Esophagus (tissue), 2 donors: ENCODE data around the gene DHFR. TPM values are rescaled to one million over a fixed set of nuclear protein-coding genes. Genes with fewer than 3 reads are reported as not detected.
"Not testable (repeated sequence)": the region's sequence is repeated elsewhere in the genome, so short reads cannot be mapped to it uniquely, and the experiment has no call there.

ENCODE experiments used
- H3K27ac ChIP-seq, 2 donors: one replicate each; pipeline ENCODE4 v1.5.1; 2013; ENCODE audit warnings: low read depth in 2 of 2, mild to moderate bottlenecking in 2 of 2, inconsistent platforms in 1 of 2, low read length in 1 of 2, moderate library complexity in 1 of 2
- H3K27me3 ChIP-seq, 2 donors: one replicate each; pipeline ENCODE4 v1.6.1; 2013; ENCODE audit warnings: low read length in 2 of 2, control low read depth in 1 of 2, mild to moderate bottlenecking in 1 of 2; ENCODE audit not compliant: insufficient read depth in 2 of 2, control insufficient read depth in 1 of 2
- H3K36me3 ChIP-seq, 2 donors: one replicate each; pipeline ENCODE4 v1.6.1; 2013; ENCODE audit warnings: low read length in 1 of 2; ENCODE audit not compliant: control insufficient read depth in 2 of 2, insufficient read depth in 2 of 2
- H3K4me1 ChIP-seq, 2 donors: one replicate each; pipeline ENCODE4 v1.6.1; 2013; ENCODE audit warnings: low read length in 1 of 2; ENCODE audit not compliant: control insufficient read depth in 2 of 2, insufficient read depth in 2 of 2
- H3K4me3 ChIP-seq, 2 donors: one replicate each; pipeline ENCODE4 v1.5.1; 2013; ENCODE audit warnings: low read length in 2 of 2, mild to moderate bottlenecking in 2 of 2, low read depth in 1 of 2, moderate library complexity in 1 of 2
- H3K9me3 ChIP-seq, 2 donors: one replicate each; pipeline ENCODE4 v1.6.1; 2013; ENCODE audit warnings: mild to moderate bottlenecking in 2 of 2, low read depth in 1 of 2, low read length in 1 of 2, moderate library complexity in 1 of 2; ENCODE audit not compliant: control insufficient read depth in 2 of 2, insufficient read depth in 1 of 2
- WGBS, 2 donors: extraction: QIAGEN DNeasy Blood & Tissue Kit; methylation state at CpG; one replicate each; pipeline ENCODE4 v1.1.7; 2013; 5-methylcytosine and 5-hydroxymethylcytosine counted together
- polyA plus RNA-seq, 2 donors: library from polyadenylated mRNA; stranded (reverse); fragments of 200-250 nt; gene quantifications; one replicate each; pipeline ENCODE4 v1.2.3, GENCODE V29; 2013
- donor health status: healthy with polysubstance abuse.
- donor health status: Bipolar disorder and iron deficiency.

The DHFR gene
- polyA plus RNA-seq, 2 donors: 10.0 to 12.1 TPM

GRCh38 chr5:80590766-80591165 is 64.0 kb downstream of the DHFR start:
- WGBS, 2 donors: 79 to 83% methylated on average over 5 of the region's 5 CpGs
- H3K4me3 ChIP-seq: no peak overlapping the region
- no peaks in the 10 kb centered on the region for H3K4me1 ChIP-seq
- no peaks in the 10 kb centered on the region for H3K9me3 ChIP-seq
- no peak overlapping the region for H3K27ac ChIP-seq
- H3K36me3 ChIP-seq: no peaks in the 10 kb centered on the region
- no peaks in the 10 kb centered on the region for H3K27me3 ChIP-seq

GRCh38 chr5:80588858-80589540 is 65.8 kb downstream of the DHFR start:
- Histone ChIP-seq H3K4me1 (no peaks in the 10 kb centered on the region), H3K27ac (no peak overlapping the region), H3K9me3 (peaks cover 0 to 5% of the 10 kb centered on the region in 2 donors), H3K36me3 (no peaks in the 10 kb centered on the region), H3K4me3 (no peak overlapping the region), H3K27me3 (no peaks in the 10 kb centered on the region)
- 83 to 85% methylated on average over 8 of the region's 8 CpGs for WGBS, 2 donors

- no peaks in the 10 kb centered on the region for H3K36me3 ChIP-seq
- 87 to 88% methylated on average over 6 of the region's 6 CpGs for WGBS, 2 donors
- H3K4me1 ChIP-seq: no peaks in the 10 kb centered on the region
- peaks cover 0 to 5% of the 10 kb centered on the region in 2 donors for H3K9me3 ChIP-seq
- no peak overlapping the region for H3K27ac ChIP-seq
- H3K27me3 ChIP-seq: no peaks in the 10 kb centered on the region
- H3K4me3 ChIP-seq: no peak overlapping the region
These were observed 70.0 kb downstream of the DHFR start for GRCh38 chr5:80584770-80585169.

- not testable (repeated sequence) for H3K4me1 ChIP-seq, H3K27me3 ChIP-seq, H3K36me3 ChIP-seq, H3K27ac ChIP-seq, H3K4me3 ChIP-seq, H3K9me3 ChIP-seq
- WGBS, 2 donors: 87 to 93% methylated on average over 1 to 3 of the region's 3 CpGs
These were observed 74.5 kb downstream of the DHFR start for GRCh38 chr5:80580291-80580690.

- Histone ChIP-seq H3K36me3 (no peaks in the 10 kb centered on the region), H3K4me1 (no peaks in the 10 kb centered on the region), H3K9me3 (no peaks in the 10 kb centered on the region), H3K27me3 (no peaks in the 10 kb centered on the region), H3K4me3 (no peak overlapping the region), H3K27ac (no peak overlapping the region)
- 95 to 97% methylated on average over 2 of the region's 2 CpGs for WGBS, 2 donors
These were observed 75.7 kb downstream of the DHFR start for GRCh38 chr5:80579050-80579449.

GRCh38 chr5:80577707-80578106 is 77.1 kb downstream of the DHFR start:
- H3K27me3 ChIP-seq: no peaks in the 10 kb centered on the region
- no peak overlapping the region for H3K27ac ChIP-seq
- WGBS, 2 donors: 28 to 32% methylated on average over 5 of the region's 5 CpGs
- no peaks in the 10 kb centered on the region for H3K4me1 ChIP-seq
- no peaks in the 10 kb centered on the region for H3K9me3 ChIP-seq
- no peak overlapping the region for H3K4me3 ChIP-seq
- no peaks in the 10 kb centered on the region for H3K36me3 ChIP-seq

- 82 to 85% methylated on average over 5 of the region's 5 CpGs for WGBS, 2 donors
- Histone ChIP-seq H3K27ac (no peak overlapping the region), H3K9me3 (no peaks in the 10 kb centered on the region), H3K27me3 (no peaks in the 10 kb centered on the region), H3K4me1 (no peaks in the 10 kb centered on the region), H3K36me3 (no peaks in the 10 kb centered on the region), H3K4me3 (no peak overlapping the region)
These were observed 78.4 kb downstream of the DHFR start for GRCh38 chr5:80576383-80576782.

Other genes starting within 250 kb of the DHFR start
- gene ZFYVE16, start 246.9 kb downstream of the DHFR start, polyA plus RNA-seq: 10 to 100 TPM in 1 of 2 donors, 1 to 10 TPM in 1; 6.9 to 11.9 TPM
- under 1 TPM; 0.67 to 0.83 TPM for gene FAM151B, start 166.9 kb downstream of the DHFR start, polyA plus RNA-seq
- gene ANKRD34B, start 84.7 kb downstream of the DHFR start, polyA plus RNA-seq: not detected
- gene MSH3, start 331 bp downstream of the DHFR start, polyA plus RNA-seq: 1 to 10 TPM; 2.7 to 3.6 TPM